CD14-positive monocyte (primary cell): ENCODE measurements around the gene RARS2. TPM values are rescaled to one million over a fixed set of nuclear protein-coding genes. Genes with fewer than 3 reads are reported as not detected.

Experiments
- DNase-seq, 3 donors: peaks; one replicate each; pipeline ENCODE4 v3.0.0-alpha.2; 2011 to 2022
- H2AFZ ChIP-seq: 2 replicates; pipeline ENCODE4 v1.6.0; 2012; ENCODE audit warnings: mild to moderate bottlenecking, low read depth, low read length, inconsistent platforms; ENCODE audit not compliant: insufficient read depth, poor library complexity, severe bottlenecking
- H3K27ac ChIP-seq, 2 donors: 1 replicate in 1 of 2; 2 replicates in 1 of 2; pipeline ENCODE4 v1.5.1; 2012 to 2013; ENCODE audit warnings: low read length in 2 of 2, control low read depth in 1 of 2, inconsistent platforms in 1 of 2, low read depth in 1 of 2, mild to moderate bottlenecking in 1 of 2
- H3K27me3 ChIP-seq, 2 donors: one replicate each; pipeline versions ENCODE4 v1.6.0 to v1.6.1; 2011 to 2013; ENCODE audit warnings: low read length in 2 of 2; ENCODE audit not compliant: control insufficient read depth in 2 of 2, insufficient read depth in 2 of 2
- H3K36me3 ChIP-seq, 2 donors: replicated peaks in 1 of 2; 1 replicate in 1 of 2; 2 replicates in 1 of 2; pipeline versions ENCODE4 v1.5.1 to v1.6.1; 2012 to 2013; ENCODE audit warnings: low read length in 2 of 2, control low read depth in 1 of 2, inconsistent platforms in 1 of 2, mild to moderate bottlenecking in 1 of 2; ENCODE audit not compliant: insufficient read depth in 2 of 2, control insufficient read depth in 1 of 2
- H3K4me1 ChIP-seq, 2 donors: 1 replicate in 1 of 2; 2 replicates in 1 of 2; pipeline versions ENCODE4 v1.5.1 to v1.6.1; 2012 to 2013; ENCODE audit warnings: low read length in 2 of 2, control low read depth in 1 of 2, inconsistent platforms in 1 of 2, mild to moderate bottlenecking in 1 of 2, moderate library complexity in 1 of 2; ENCODE audit not compliant: insufficient read depth in 2 of 2, control insufficient read depth in 1 of 2
- H3K4me2 ChIP-seq: replicated peaks from 2 replicates; pipeline ENCODE3; 2012; ENCODE audit warnings: low read length, moderate library complexity, mild to moderate bottlenecking; ENCODE audit not compliant: poor library complexity, severe bottlenecking; ENCODE audit errors: extremely low read depth
- H3K4me3 ChIP-seq, 3 experiments: fragments of 200-600 bp in 1 of 3; sonication (generic) in 1 of 3; replicated peaks in 1 of 3; 1 replicate in 2 of 3; 2 replicates in 1 of 3; pipeline ENCODE4 v1.5.1; 2011 to 2013; ENCODE audit warnings: low read length in 3 of 3, mild to moderate bottlenecking in 3 of 3, control low read depth in 2 of 3, low read depth in 2 of 3, inconsistent platforms in 1 of 3, moderate library complexity in 1 of 3
- H3K79me2 ChIP-seq: 2 replicates; pipeline ENCODE4 v1.6.0; 2012; ENCODE audit warnings: mild to moderate bottlenecking, control low read depth, inconsistent platforms, low read length, moderate library complexity; ENCODE audit not compliant: insufficient read depth
- H3K9ac ChIP-seq: 2 replicates; pipeline ENCODE4 v1.6.0; 2017; ENCODE audit warnings: low read length, mild to moderate bottlenecking; ENCODE audit not compliant: insufficient read depth, poor library complexity, severe bottlenecking
- H3K9me3 ChIP-seq, 2 donors: replicated peaks in 1 of 2; 1 replicate in 1 of 2; 2 replicates in 1 of 2; pipeline versions ENCODE4 v1.5.1 to v1.6.1; 2012 to 2013; ENCODE audit warnings: low read length in 2 of 2, control low read depth in 1 of 2; ENCODE audit not compliant: control insufficient read depth in 1 of 2, insufficient read depth in 1 of 2
- H4K20me1 ChIP-seq: 2 replicates; pipeline ENCODE4 v1.6.0; 2012; ENCODE audit warnings: mild to moderate bottlenecking, low read length, control low read depth, moderate library complexity; ENCODE audit not compliant: insufficient read depth
- H3K27ac Mint-ChIP-seq, 7 donors: one replicate each; pipeline ENCODE4 v1.8.0; 2020; ENCODE audit warnings: mild to moderate bottlenecking in 7 of 7, mixed read lengths in 7 of 7, moderate library complexity in 6 of 7, inconsistent platforms in 2 of 7
- H3K27me3 Mint-ChIP-seq, 3 donors: one replicate each; pipeline ENCODE4 v1.8.0; 2021 to 2022; ENCODE audit warnings: low read depth in 3 of 3, mild to moderate bottlenecking in 3 of 3, mixed read lengths in 3 of 3, moderate library complexity in 3 of 3, inconsistent platforms in 1 of 3
- H3K36me3 Mint-ChIP-seq, 2 donors: one replicate each; pipeline ENCODE4 v1.8.0; 2020; ENCODE audit warnings: mixed read lengths in 2 of 2, inconsistent platforms in 1 of 2, mild to moderate bottlenecking in 1 of 2
- H3K4me1 Mint-ChIP-seq: one replicate; pipeline ENCODE4 v1.8.0; 2020; ENCODE audit warnings: mild to moderate bottlenecking, mixed read lengths
- H3K4me3 Mint-ChIP-seq, 2 donors: one replicate each; pipeline ENCODE4 v1.8.0; 2020; ENCODE audit warnings: mild to moderate bottlenecking in 2 of 2, mixed read lengths in 2 of 2, moderate library complexity in 1 of 2
- H3K9me3 Mint-ChIP-seq, 7 donors: one replicate each; pipeline ENCODE4 v1.8.0; 2020 to 2022; ENCODE audit warnings: mixed read lengths in 7 of 7, mild to moderate bottlenecking in 6 of 7, moderate library complexity in 6 of 7, inconsistent platforms in 2 of 7
- CTCF ChIP-seq: fragments of 200-600 bp; IDR thresholded peaks from one replicate; pipeline ENCODE4 v1.8.0; 2022; ENCODE audit warnings: antibody characterized with exemption, mild to moderate bottlenecking
- WGBS: methylation state at CpG from one replicate; pipeline ENCODE4 v1.1.5; 2013; ENCODE audit warnings: missing lambda C conversion rate; ENCODE audit not compliant: insufficient coverage; 5-methylcytosine and 5-hydroxymethylcytosine counted together
- intact Hi-C, 2 donors: fragments of 100-400 bp; cut with micrococcal nuclease; formaldehyde crosslinking; loops; one replicate each; pipeline versions ENCODE4 v1.15.0 to v1.15.1; 2023
- polyA plus RNA-seq, 3 donors: library from polyadenylated mRNA; depleted of rRNA in 1 of 3; unstranded in 2 of 3; stranded (reverse) in 1 of 3; fragments of 300-500 nt in 2 of 3; fragments of >200 nt in 1 of 3; fragmentation: Illumina TruSeq in 2 of 3; gene quantifications; 1 replicate in 2 of 3; 2 replicates in 1 of 3; pipeline ENCODE4 v1.2.3, GENCODE V29; 2012 to 2021

Gene RARS2
- polyA plus RNA-seq, 3 donors = 8.6 to 33.0 (median 27.3) TPM

- no peak overlapping the region for H3K27ac Mint-ChIP-seq
- no peak overlapping the region for H3K4me3 Mint-ChIP-seq
- peaks cover under 1% of the 10 kb centered on the region for H3K4me1 Mint-ChIP-seq
- Histone ChIP-seq H3K4me1 (no peaks in the 10 kb centered on the region), H3K36me3 (peaks cover 5 to 20% of the 10 kb centered on the region in 2 donors), H3K4me3 (no peak overlapping the region), H3K9ac (no peak overlapping the region), H3K27me3 (no peaks in the 10 kb centered on the region), H4K20me1 (no peaks in the 10 kb centered on the region), H2AFZ (no peak overlapping the region), H3K9me3 (no peaks in the 10 kb centered on the region), H3K4me2 (no peak overlapping the region), H3K79me2 (no peaks in the 10 kb centered on the region), H3K27ac (no peak overlapping the region)
- intact Hi-C loops = no loop called here
- no peaks in the 10 kb centered on the region for H3K9me3 Mint-ChIP-seq
- peaks cover 26 to 41% of the 10 kb centered on the region in 2 donors for H3K36me3 Mint-ChIP-seq
- TF ChIP-seq CTCF = no peak
- no peak for DNase-seq
- H3K27me3 Mint-ChIP-seq = peaks cover 0 to 1% (median 0%) of the 10 kb centered on the region in 3 donors
- WGBS = no CpG with 5 or more reads among the region's 3 CpGs
Measured at GRCh38 chr6:87633851-87634250, 44.1 kb upstream of the RARS2 start.

- H3K9me3 Mint-ChIP-seq = no peaks in the 10 kb centered on the region
- intact Hi-C loops = no loop called here
Measured at GRCh38 chr6:87630746-87631145, 41.0 kb upstream of the RARS2 start.

More at GRCh38 chr6:87630746-87631145, 41.0 kb upstream of the RARS2 start:
- no peaks in the 10 kb centered on the region for H3K27me3 ChIP-seq
- H3K36me3 ChIP-seq = peaks cover 0 to 9% of the 10 kb centered on the region in 2 donors
- TF ChIP-seq CTCF = no peak
- no peaks in the 10 kb centered on the region for H3K4me1 ChIP-seq
- H3K4me2 ChIP-seq = no peak overlapping the region
- Mint-ChIP-seq H3K27me3 (no peaks in the 10 kb centered on the region), H3K36me3 (peaks cover 15 to 24% of the 10 kb centered on the region in 2 donors), H3K27ac (no peak overlapping the region), H3K4me1 (peaks cover 7% of the 10 kb centered on the region), H3K4me3 (no peak overlapping the region)
- no peaks in the 10 kb centered on the region for H3K9me3 ChIP-seq
- no peaks in the 10 kb centered on the region for H4K20me1 ChIP-seq
- H3K9ac ChIP-seq = no peak overlapping the region
- H2AFZ ChIP-seq = no peak overlapping the region
- no peak for DNase-seq
- no peak overlapping the region for H3K4me3 ChIP-seq
- H3K79me2 ChIP-seq = no peaks in the 10 kb centered on the region
- no peak overlapping the region for H3K27ac ChIP-seq
- WGBS = no CpG with 5 or more reads among the region's 1 CpG
